Activated T-cell treated with anti-CD3 and anti-CD28 coated beads, Interleukin-2, amount 50 U/mL, for 24 hours (primary cell): Measurements from ENCODE around the gene CXorf51A.
"Not testable (repeated sequence)": the region's sequence is repeated elsewhere in the genome, so short reads cannot be mapped to it uniquely, and the experiment has no call there.

ENCODE experiments used
- DNase-seq: peaks from one replicate; pipeline ENCODE4 v3.0.0-alpha.2; 2020
- H3K27ac Mint-ChIP-seq: 2 replicates; pipeline ENCODE4 v1.8.0; 2020; ENCODE audit warnings: mild to moderate bottlenecking, mixed read lengths
- H3K27me3 Mint-ChIP-seq: 2 replicates; pipeline ENCODE4 v1.8.0; 2020; ENCODE audit warnings: mixed read lengths
- H3K36me3 Mint-ChIP-seq: 2 replicates; pipeline ENCODE4 v1.8.0; 2020; ENCODE audit warnings: low read depth, mixed read lengths
- H3K4me1 Mint-ChIP-seq: 2 replicates; pipeline ENCODE4 v1.8.0; 2020; ENCODE audit warnings: low read depth, mixed read lengths
- H3K4me3 Mint-ChIP-seq: 2 replicates; pipeline ENCODE4 v1.8.0; 2020; ENCODE audit warnings: mild to moderate bottlenecking, moderate library complexity, mixed read lengths
- H3K9me3 Mint-ChIP-seq: 2 replicates; pipeline ENCODE4 v1.8.0; 2020; ENCODE audit warnings: mixed read lengths

CXorf51A gene

DNA sequence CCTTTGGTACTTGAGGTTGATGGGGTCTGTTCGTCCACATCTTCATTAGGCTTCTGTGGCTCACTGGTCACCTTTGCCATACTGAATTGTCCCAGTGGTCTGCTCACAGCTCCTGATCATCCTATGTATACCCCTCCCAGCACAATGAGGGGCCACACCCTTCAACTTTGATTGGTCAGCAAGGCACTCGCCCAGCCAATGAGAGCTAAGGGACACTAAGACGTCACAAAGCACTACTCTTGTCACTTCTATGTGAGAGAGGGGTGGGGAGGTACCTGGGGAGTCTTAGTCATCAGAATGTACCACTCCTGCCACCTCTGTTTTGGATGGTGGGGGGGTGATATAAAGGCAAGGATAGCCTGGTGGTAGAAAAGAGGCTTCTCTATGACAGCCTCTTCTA is at the start of gene CXorf51A:
CXorf51A (minus strand) TSS at position 101 of the 400 bp plus-strand sequence; CDS start at position 80, 21 bp downstream.
- H3K4me3 Mint-ChIP-seq, H3K36me3 Mint-ChIP-seq, H3K9me3 Mint-ChIP-seq, H3K27ac Mint-ChIP-seq, H3K4me1 Mint-ChIP-seq, H3K27me3 Mint-ChIP-seq, DNase-seq: not testable (repeated sequence)

DNA sequence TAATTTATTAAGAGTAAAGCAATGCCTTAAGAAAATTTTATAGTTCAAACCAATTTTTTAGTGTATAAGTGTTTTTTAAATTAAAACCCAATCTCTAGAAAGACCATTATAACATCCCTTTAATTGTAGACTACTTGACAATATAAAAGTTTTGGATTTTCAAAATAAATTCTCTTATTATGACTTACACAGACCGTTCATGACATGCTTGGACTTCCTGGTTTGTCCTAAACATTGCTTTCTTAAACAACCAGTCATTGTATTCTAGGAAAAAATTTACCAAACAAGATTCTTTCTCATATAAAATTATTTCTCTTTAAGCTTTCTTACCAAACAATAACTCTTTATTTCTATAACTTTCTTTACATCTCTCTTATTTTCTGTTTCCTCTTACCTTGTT is 49.0 kb upstream of the CXorf51A start:
- Mint-ChIP-seq H3K4me1 (no peaks in the 10 kb centered on the region), H3K36me3 (no peaks in the 10 kb centered on the region), H3K4me3 (no peak overlapping the region), H3K27ac (no peak overlapping the region), H3K9me3 (peaks cover 7% of the 10 kb centered on the region), H3K27me3 (peaks cover 3% of the 10 kb centered on the region)
- no peak for DNase-seq

DNA sequence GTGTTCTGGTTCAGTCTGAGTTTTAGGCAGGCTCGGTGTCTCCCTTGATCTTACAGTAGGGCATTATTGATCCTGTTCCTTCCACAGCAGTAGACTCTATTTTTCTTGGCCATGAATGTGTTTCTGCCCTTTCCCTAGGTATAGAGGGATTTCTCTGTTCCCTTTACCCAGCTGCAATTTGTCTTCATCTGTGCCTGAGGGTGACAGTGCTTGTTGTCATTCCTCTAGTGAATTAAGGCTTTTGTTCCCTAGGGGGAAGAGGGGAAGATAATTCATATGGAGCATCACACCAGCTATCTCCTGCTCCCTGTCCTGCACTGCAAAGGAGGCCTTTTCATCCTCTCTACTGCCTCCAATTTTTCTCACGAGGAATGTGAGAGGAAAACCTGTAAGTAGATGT is 39.7 kb upstream of the CXorf51A start:
- H3K27ac Mint-ChIP-seq, result no peak overlapping the region
- DNase-seq, result no peak
- H3K4me3 Mint-ChIP-seq, result no peak overlapping the region
- H3K9me3 Mint-ChIP-seq, result no peaks in the 10 kb centered on the region
- no peaks in the 10 kb centered on the region for H3K4me1 Mint-ChIP-seq
- H3K27me3 Mint-ChIP-seq, result peaks cover 4% of the 10 kb centered on the region
- no peaks in the 10 kb centered on the region for H3K36me3 Mint-ChIP-seq

DNA sequence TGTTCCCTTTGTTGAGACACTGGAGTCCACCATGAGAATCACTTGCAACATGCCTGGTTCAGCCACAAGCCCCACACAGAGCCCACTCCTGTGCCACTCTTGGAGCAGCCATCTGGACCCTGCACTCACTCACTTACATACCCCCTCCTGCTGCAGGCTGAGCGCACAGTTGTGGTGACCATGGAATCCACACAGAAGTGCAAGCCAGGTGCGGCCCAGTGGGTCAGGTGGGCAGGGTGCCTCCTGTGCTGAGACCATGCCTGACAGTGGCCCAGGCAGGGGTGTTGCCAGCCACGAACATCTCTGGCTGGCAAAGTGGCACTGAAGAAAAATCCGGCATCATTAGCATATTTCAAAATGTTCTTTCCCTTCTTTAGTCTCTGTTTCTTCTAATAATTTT is 17.4 kb upstream of the CXorf51A start:
- DNase-seq, result no peak
- no peaks in the 10 kb centered on the region for H3K9me3 Mint-ChIP-seq
- no peaks in the 10 kb centered on the region for H3K36me3 Mint-ChIP-seq
- H3K27ac Mint-ChIP-seq, result no peak overlapping the region
- no peak overlapping the region for H3K4me3 Mint-ChIP-seq
- H3K4me1 Mint-ChIP-seq, result no peaks in the 10 kb centered on the region
- peaks cover 5% of the 10 kb centered on the region for H3K27me3 Mint-ChIP-seq

DNA sequence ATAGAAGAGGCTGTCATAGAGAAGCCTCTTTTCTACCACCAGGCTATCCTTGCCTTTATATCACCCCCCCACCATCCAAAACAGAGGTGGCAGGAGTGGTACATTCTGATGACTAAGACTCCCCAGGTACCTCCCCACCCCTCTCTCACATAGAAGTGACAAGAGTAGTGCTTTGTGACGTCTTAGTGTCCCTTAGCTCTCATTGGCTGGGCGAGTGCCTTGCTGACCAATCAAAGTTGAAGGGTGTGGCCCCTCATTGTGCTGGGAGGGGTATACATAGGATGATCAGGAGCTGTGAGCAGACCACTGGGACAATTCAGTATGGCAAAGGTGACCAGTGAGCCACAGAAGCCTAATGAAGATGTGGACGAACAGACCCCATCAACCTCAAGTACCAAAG is 5.1 kb downstream of the CXorf51A start, which contains the start of gene CXorf51B:
CXorf51B (plus strand) TSS at position 301 of the 400 bp plus-strand sequence; CDS start at position 322, 21 bp downstream.
- H3K9me3 Mint-ChIP-seq, H3K27ac Mint-ChIP-seq, H3K27me3 Mint-ChIP-seq, H3K4me3 Mint-ChIP-seq, DNase-seq, H3K4me1 Mint-ChIP-seq, H3K36me3 Mint-ChIP-seq: not testable (repeated sequence)
